Measurements from ENCODE around the gene ACTC1.

DNA sequence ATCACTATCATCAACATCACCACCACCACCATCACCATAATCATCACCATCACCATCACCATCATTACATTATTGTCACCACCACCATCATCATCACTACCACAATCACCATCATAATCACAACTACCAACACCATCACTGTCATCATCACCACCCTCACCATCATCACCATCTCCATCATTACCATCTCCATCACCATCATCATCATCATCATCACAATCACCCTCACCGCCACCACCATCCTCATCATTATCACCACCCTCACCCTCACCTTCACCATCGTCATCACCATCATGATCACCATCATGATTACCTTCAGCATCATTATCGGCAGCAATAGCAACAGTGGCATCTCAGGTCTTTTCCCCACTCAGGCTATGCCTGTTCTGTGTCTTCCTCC, 42.9 kb upstream of the ACTC1 start:
- TF ChIP-seq CTCF (IDR thresholded peaks at IDR 0.05) (no peak), POLR2A (IDR thresholded peaks at IDR 0.05) (no peak), POLR2AphosphoS5 (IDR thresholded peaks at IDR 0.05) (no peak)
